Parathyroid adenoma (tissue), 2 donors: ENCODE data around the gene STRIP2.

Experiments used
- H2AFZ ChIP-seq: fragments of 300-600 bp; sonication (generic); one replicate; pipeline ENCODE4 v1.7.0; 2017; ENCODE audit warnings: antibody characterized with exemption, mild to moderate bottlenecking
- H3K27ac ChIP-seq: fragments of 300-600 bp; sonication (generic); one replicate; pipeline ENCODE4 v1.7.0; 2017
- H3K27me3 ChIP-seq: fragments of 300-600 bp; sonication (generic); one replicate; pipeline ENCODE4 v1.7.0; 2017; ENCODE audit warnings: low read length; ENCODE audit not compliant: control insufficient read depth, insufficient read depth
- H3K36me3 ChIP-seq: fragments of 300-600 bp; sonication (generic); one replicate; pipeline ENCODE4 v1.7.0; 2017; ENCODE audit warnings: low read length; ENCODE audit not compliant: control insufficient read depth, insufficient read depth
- H3K4me1 ChIP-seq: fragments of 300-600 bp; sonication (generic); one replicate; pipeline ENCODE4 v1.7.0; 2017; ENCODE audit warnings: control low read depth
- H3K4me2 ChIP-seq: fragments of 300-600 bp; sonication (generic); one replicate; pipeline ENCODE4 v1.7.0; 2017; ENCODE audit warnings: low read length
- H3K4me3 ChIP-seq: fragments of 300-600 bp; sonication (generic); one replicate; pipeline ENCODE4 v1.7.0; 2017; ENCODE audit warnings: low read depth, low read length
- H3K79me2 ChIP-seq: fragments of 300-600 bp; sonication (generic); one replicate; pipeline ENCODE4 v1.7.0; 2017; ENCODE audit warnings: control low read depth
- H3K9ac ChIP-seq: fragments of 300-600 bp; sonication (generic); one replicate; pipeline ENCODE4 v1.7.0; 2017; ENCODE audit warnings: mild to moderate bottlenecking
- H3K9me3 ChIP-seq: fragments of 300-600 bp; sonication (generic); one replicate; pipeline ENCODE4 v1.7.0; 2017; ENCODE audit warnings: low read length; ENCODE audit not compliant: control insufficient read depth
- CTCF ChIP-seq: fragments of 300-600 bp; sonication (generic); IDR thresholded peaks from one replicate; pipeline ENCODE4 v1.7.0; 2017; ENCODE audit warnings: antibody characterized with exemption, mild to moderate bottlenecking
- donor health status: primary hyperparathyroidism.

The STRIP2 gene

DNA sequence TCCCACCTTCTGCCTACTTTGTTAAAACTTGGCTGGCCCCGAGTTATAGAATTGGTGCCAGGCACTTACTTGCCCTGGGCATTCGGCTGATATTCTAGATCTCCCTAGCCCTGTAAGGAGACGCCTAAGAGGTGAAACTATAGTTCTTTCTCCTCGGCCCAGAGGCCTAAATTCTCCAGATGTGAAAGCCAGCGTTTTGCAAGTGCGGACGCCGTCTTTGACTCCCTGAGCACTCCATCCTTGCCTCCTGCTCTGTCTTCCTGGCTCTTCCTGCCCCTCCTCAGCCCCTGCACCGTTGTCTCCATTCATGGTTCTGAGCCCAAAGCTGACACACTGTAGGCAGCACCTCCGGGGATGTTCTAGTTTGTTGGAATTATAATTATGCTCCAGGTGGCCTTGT is 79.3 kb downstream of the STRIP2 start:
- Histone ChIP-seq H3K4me3 (no peak overlapping the region), H3K27me3 (no peaks in the 10 kb centered on the region), H3K4me1 (no peaks in the 10 kb centered on the region), H3K79me2 (no peaks in the 10 kb centered on the region), H3K9me3 (no peaks in the 10 kb centered on the region), H3K27ac (no peak overlapping the region), H2AFZ (no peak overlapping the region), H3K36me3 (no peaks in the 10 kb centered on the region), H3K4me2 (no peak overlapping the region), H3K9ac (no peak overlapping the region)
- TF ChIP-seq CTCF: no peak

GRCh38 chr7:129514683-129515082 is 80.5 kb downstream of the STRIP2 start:
- H3K9me3 ChIP-seq: no peaks in the 10 kb centered on the region
- H3K4me1 ChIP-seq: no peaks in the 10 kb centered on the region
- no peak overlapping the region for H2AFZ ChIP-seq
- H3K27me3 ChIP-seq: no peaks in the 10 kb centered on the region
- H3K9ac ChIP-seq: no peak overlapping the region
- no peaks in the 10 kb centered on the region for H3K79me2 ChIP-seq
- no peak overlapping the region for H3K27ac ChIP-seq
- TF ChIP-seq CTCF: no peak
- H3K4me3 ChIP-seq: no peak overlapping the region
- H3K36me3 ChIP-seq: no peaks in the 10 kb centered on the region
- H3K4me2 ChIP-seq: no peak overlapping the region

DNA sequence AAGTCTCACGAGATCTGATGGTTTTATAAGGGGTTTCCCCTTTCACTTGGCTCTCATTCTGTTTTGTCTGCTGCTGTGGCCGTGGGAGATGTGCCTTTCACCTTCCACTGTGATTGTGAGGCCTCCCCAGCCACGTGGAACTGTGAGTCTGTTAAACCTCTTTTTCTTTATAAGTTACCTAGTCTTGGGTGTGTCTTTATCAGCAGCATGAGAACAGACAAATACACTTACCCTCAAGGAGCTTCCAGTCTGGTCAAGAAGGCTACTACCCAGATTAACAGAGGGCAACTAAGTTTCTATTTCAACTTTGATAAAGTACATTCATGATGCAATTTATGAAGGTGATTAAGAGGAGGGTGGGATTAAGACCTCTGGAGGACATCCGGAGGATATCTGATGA is 81.1 kb downstream of the STRIP2 start:
- Histone ChIP-seq H3K9ac (no peak overlapping the region), H3K79me2 (no peaks in the 10 kb centered on the region), H3K27ac (no peak overlapping the region), H3K4me3 (no peak overlapping the region), H3K9me3 (no peaks in the 10 kb centered on the region), H3K27me3 (no peaks in the 10 kb centered on the region), H2AFZ (no peak overlapping the region), H3K4me2 (no peak overlapping the region), H3K4me1 (no peaks in the 10 kb centered on the region), H3K36me3 (no peaks in the 10 kb centered on the region)
- no peak for TF ChIP-seq CTCF

DNA sequence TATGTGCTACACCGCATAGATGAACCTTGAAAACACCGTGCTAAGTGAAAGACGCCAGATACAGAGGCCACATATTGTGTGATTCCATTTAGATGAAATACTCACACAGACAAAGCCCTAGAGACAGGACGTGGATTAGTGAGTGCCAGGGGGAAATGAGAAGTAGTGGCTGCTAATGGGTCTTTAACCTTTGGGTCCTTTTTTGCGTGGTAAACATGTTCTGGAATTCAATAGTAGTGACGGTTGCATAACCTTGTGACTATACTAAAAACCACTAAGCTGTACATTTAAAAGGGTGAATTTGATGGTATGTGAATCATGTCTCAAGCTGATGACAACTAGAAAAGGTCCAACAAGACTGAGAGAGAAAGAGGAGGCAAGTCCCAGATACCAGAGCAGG is 83.7 kb downstream of the STRIP2 start:
- no peak for TF ChIP-seq CTCF
- Histone ChIP-seq H3K4me1 (no peaks in the 10 kb centered on the region), H3K9me3 (no peaks in the 10 kb centered on the region), H3K4me3 (no peak overlapping the region), H2AFZ (no peak overlapping the region), H3K4me2 (no peak overlapping the region), H3K27me3 (no peaks in the 10 kb centered on the region), H3K27ac (no peak overlapping the region), H3K36me3 (no peaks in the 10 kb centered on the region), H3K9ac (no peak overlapping the region), H3K79me2 (no peaks in the 10 kb centered on the region)

GRCh38 chr7:129519464-129519863 is 85.2 kb downstream of the STRIP2 start:
- no peak for TF ChIP-seq CTCF

More at GRCh38 chr7:129519464-129519863, 85.2 kb downstream of the STRIP2 start:
- Histone ChIP-seq H3K4me3 (no peak overlapping the region), H3K27ac (no peak overlapping the region), H3K4me2 (no peak overlapping the region), H3K4me1 (no peaks in the 10 kb centered on the region), H2AFZ (no peak overlapping the region), H3K79me2 (no peaks in the 10 kb centered on the region), H3K36me3 (no peaks in the 10 kb centered on the region), H3K9me3 (no peaks in the 10 kb centered on the region), H3K27me3 (no peaks in the 10 kb centered on the region), H3K9ac (no peak overlapping the region)
